Heart left ventricle (tissue), 16 donors: ENCODE measurements around the gene RASSF1. TPM values are rescaled to one million over a fixed set of nuclear protein-coding genes. Genes with fewer than 3 reads are reported as not detected.

ENCODE experiments used
- ATAC-seq, 4 donors: fragments of 200-7000 bp; cut with Tn5 transposase; one replicate each; pipeline ENCODE4 v1.9.1; 2020 to 2022; ENCODE audit warnings: moderate library complexity in 4 of 4, mild to moderate bottlenecking in 3 of 4, moderate number of reproducible peaks in 1 of 4
- DNase-seq, 5 donors: peaks; one replicate each; pipeline ENCODE4 v3.0.0-alpha.2; 2020
- H3K27ac ChIP-seq, 12 donors: fragments of 200-600 bp; sonication (generic) in 4 of 12; one replicate each; pipeline versions ENCODE4 v1.5.0 to v1.8.0; 2016 to 2022; ENCODE audit warnings: mild to moderate bottlenecking in 2 of 12
- H3K27me3 ChIP-seq, 9 donors: fragments of 200-600 bp; sonication (generic) in 2 of 9; one replicate each; pipeline versions ENCODE4 v1.5.1 to v1.8.0; 2016 to 2022; ENCODE audit warnings: mild to moderate bottlenecking in 3 of 9
- H3K36me3 ChIP-seq, 9 donors: fragments of 200-600 bp; sonication (generic) in 2 of 9; one replicate each; pipeline versions ENCODE4 v1.5.0 to v1.8.0; 2018 to 2022; ENCODE audit warnings: mild to moderate bottlenecking in 2 of 9
- H3K4me1 ChIP-seq, 12 donors: fragments of 200-600 bp; sonication (generic) in 4 of 12; one replicate each; pipeline versions ENCODE4 v1.5.0 to v1.8.0; 2016 to 2022; ENCODE audit warnings: mild to moderate bottlenecking in 3 of 12
- H3K4me3 ChIP-seq, 12 donors: fragments of 200-600 bp; sonication (generic) in 4 of 12; one replicate each; pipeline versions ENCODE4 v1.5.0 to v1.8.0; 2017 to 2022; ENCODE audit warnings: mild to moderate bottlenecking in 9 of 12, moderate library complexity in 4 of 12
- H3K9me3 ChIP-seq, 12 donors: fragments of 200-600 bp; sonication (generic) in 4 of 12; one replicate each; pipeline versions ENCODE4 v1.5.0 to v1.8.0; 2016 to 2022; ENCODE audit warnings: mild to moderate bottlenecking in 1 of 12
- POLR2A ChIP-seq, 2 donors: fragments of 450-650 bp; IDR thresholded peaks; one replicate each; pipeline ENCODE4 v1.6.1; 2017; ENCODE audit warnings: antibody characterized with exemption in 2 of 2, mild to moderate bottlenecking in 2 of 2, moderate library complexity in 2 of 2
- WGBS, 4 donors: extraction: QIAGEN DNeasy Blood & Tissue Kit in 2 of 4; methylation state at CpG; one replicate each; pipeline versions ENCODE4 v1.1.5 to v1.1.7; 2013 to 2018; 5-methylcytosine and 5-hydroxymethylcytosine counted together
- intact Hi-C, 10 donors: fragments of 100-400 bp; cut with DNase I; formaldehyde crosslinking; loops; one replicate each; pipeline versions ENCODE4 v1.11.1 to v1.14.2; 2022
- polyA plus RNA-seq, 2 donors: library from polyadenylated mRNA; stranded (reverse); fragments of 200-250 nt; gene quantifications; one replicate each; pipeline ENCODE4 v1.2.3, GENCODE V29; 2013
- total RNA-seq, 9 donors: library from RNA; depleted of rRNA in 2 of 9; stranded (reverse); fragments of >200 nt in 2 of 9; fragmentation: NEBNext Ultra II Directional in 3 of 9; extraction: Animal tissue kit (Norgen Biotek cat#: 25700) in 3 of 9; gene quantifications; one replicate each; pipeline versions ENCODE4 v1.1.0 to v1.2.4, GENCODE V29; 2016 to 2023
- TF ChIP-seq, protein P1 (sequence below), 12 donors: fragments of 200-600 bp; sonication (generic) in 4 of 12; IDR thresholded peaks; one replicate each; pipeline versions ENCODE4 v1.5.0 to v1.8.0; 2018 to 2022; ENCODE audit warnings: antibody characterized with exemption in 12 of 12, mild to moderate bottlenecking in 5 of 12
- donor health status: ischemic (EF 13 %, LVEDD 7.1; RV severe dilation, severe dysfunction).
- donor health status: healthy with polysubstance abuse.
- donor health status: DM: no; HTN: yes; CAD: no.
- donor health status: DM: no; HTN: no; CAD: no.
- donor health status: ischemic (EF 25% LVEDD 6.9; RV normal size, moderate dysfunction).
- donor health status: ischemic (EF 25% LVEDD 5.7; RV mildly dilated, moderate dysfunction).
- donor health status: healthy.
- donor health status: DM: yes; HTN: yes; CAD: no.
- donor health status: ischemic (EF 35%, LVEDD 5.7; RV mildly dilated, moderate dysfunction).
- donor health status: nonischemic (EF 11% LVEDD 7.7; RV severe dilation, severe dysfunction).
- donor health status: DM: yes; HTN: yes; CAD: no.
- donor health status: PGD.
- donor health status: ischemic (EF 29% LVEDD 5.4; RV normal size, mild dysfunction).
- donor health status: nonischemic (EF 23%, LVEDD 6.1; RV moderate dilation, normal function).

Gene RASSF1
- total and polyA plus RNA-seq, 11 donors = 7.9 to 58.6 (median 14.2) TPM

DNA sequence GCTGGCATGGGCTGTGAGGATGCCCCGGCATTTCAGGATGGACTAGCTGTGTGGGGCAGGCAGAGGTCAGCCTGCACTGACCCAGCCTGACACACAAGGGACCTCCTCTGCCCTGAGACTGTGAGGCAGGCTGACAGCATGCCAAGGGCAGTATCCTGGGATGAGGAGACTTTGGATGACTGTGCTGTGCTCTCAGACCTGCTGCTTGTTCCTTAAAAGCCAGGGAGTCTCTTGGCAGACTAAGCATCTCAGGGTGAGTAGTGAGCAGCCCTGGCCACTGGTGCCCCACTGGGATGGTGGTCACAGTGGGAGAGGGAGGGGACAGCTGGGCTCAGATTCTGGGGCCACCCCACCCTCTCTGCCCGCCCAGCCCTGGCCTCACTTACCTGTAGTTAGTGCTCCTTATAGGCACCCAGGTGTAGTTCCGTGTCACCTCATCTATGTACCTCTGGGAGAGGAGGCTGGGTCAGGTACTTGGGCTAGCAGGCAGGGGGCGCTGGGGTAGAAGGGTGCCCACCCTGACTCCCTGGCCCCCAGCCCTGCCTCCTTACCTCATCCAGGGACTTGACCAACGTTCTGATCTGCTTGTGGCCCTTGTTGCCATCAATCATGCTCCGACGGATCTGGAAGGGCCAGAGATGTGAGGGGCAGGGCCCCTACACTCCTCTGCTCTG is 34.8 kb upstream of the RASSF1 start:
- Histone ChIP-seq H3K36me3 (no peaks in the 10 kb centered on the region), H3K4me1 (no peaks in the 10 kb centered on the region), H3K4me3 (no peak overlapping the region), H3K27ac (no peak overlapping the region), H3K9me3 (no peaks in the 10 kb centered on the region), H3K27me3 (no peaks in the 10 kb centered on the region)
- WGBS, 4 donors = 72 to 79% (median 74%) methylated on average over 7 of the region's 7 CpGs
- no peak for ATAC-seq
- intact Hi-C loops = no loop called here
- TF ChIP-seq POLR2A (IDR thresholded peaks at IDR 0.05) = no peak
- TF ChIP-seq, protein P1, sequence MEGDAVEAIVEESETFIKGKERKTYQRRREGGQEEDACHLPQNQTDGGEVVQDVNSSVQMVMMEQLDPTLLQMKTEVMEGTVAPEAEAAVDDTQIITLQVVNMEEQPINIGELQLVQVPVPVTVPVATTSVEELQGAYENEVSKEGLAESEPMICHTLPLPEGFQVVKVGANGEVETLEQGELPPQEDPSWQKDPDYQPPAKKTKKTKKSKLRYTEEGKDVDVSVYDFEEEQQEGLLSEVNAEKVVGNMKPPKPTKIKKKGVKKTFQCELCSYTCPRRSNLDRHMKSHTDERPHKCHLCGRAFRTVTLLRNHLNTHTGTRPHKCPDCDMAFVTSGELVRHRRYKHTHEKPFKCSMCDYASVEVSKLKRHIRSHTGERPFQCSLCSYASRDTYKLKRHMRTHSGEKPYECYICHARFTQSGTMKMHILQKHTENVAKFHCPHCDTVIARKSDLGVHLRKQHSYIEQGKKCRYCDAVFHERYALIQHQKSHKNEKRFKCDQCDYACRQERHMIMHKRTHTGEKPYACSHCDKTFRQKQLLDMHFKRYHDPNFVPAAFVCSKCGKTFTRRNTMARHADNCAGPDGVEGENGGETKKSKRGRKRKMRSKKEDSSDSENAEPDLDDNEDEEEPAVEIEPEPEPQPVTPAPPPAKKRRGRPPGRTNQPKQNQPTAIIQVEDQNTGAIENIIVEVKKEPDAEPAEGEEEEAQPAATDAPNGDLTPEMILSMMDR (IDR thresholded peaks at IDR 0.05) = no peak
- DNase-seq = no peak

DNA sequence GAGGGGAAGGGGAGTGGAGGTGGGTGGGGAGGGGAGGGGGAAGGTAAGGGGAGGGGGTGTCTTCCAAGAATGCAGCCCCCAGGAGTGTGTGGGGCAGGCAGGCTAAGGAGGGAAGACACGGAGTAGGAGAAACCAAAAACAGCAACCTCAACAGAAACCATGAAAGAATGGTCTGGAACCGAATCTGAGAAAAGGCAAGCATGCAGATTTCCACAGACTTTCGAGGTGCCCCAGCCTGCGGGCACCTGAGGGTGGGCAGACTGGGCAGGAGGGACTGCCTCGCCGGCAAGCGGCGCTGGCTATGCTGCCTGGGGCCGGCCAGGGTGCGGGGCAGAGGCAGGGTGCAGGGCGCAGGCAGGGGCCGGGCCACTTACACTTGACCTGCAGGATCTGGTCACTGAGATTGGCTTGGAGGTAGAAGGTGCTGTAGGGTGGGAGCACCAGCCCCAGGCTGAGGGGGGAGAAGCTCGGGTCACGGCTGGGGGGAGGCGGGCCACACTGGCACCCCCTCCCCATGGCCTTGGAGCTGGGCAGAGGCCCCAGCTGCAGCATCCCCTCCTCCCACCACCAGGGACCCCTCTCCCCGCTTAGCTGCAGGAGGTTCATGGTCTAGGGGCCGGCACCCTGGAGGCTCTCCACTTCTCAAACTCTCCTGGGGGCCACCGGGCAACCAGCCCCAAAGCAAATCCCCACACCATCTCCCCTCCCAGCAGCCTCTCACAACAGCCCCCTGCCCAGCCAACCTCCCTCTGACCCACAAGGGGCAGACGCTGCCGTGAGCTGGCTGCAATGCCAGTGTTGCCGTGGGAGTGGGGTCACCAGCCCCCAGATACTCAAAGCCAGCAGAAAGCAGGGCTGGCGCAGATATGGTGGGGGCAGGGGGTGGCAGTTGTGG is 34.0 kb upstream of the RASSF1 start:
- intact Hi-C loops = no loop called here
- no peak for ATAC-seq
- TF ChIP-seq, protein P1 (IDR thresholded peaks at IDR 0.05) = no peak
- no peaks in the 10 kb centered on the region for H3K9me3 ChIP-seq
- H3K36me3 ChIP-seq = no peaks in the 10 kb centered on the region
- 82 to 85% (median 83%) methylated on average over 14 to 22 of the region's 22 CpGs for WGBS, 4 donors
- no peak for DNase-seq
- H3K27ac ChIP-seq = no peak overlapping the region
- no peaks in the 10 kb centered on the region for H3K4me1 ChIP-seq
- H3K27me3 ChIP-seq = no peaks in the 10 kb centered on the region
- H3K4me3 ChIP-seq = no peak overlapping the region

DNA sequence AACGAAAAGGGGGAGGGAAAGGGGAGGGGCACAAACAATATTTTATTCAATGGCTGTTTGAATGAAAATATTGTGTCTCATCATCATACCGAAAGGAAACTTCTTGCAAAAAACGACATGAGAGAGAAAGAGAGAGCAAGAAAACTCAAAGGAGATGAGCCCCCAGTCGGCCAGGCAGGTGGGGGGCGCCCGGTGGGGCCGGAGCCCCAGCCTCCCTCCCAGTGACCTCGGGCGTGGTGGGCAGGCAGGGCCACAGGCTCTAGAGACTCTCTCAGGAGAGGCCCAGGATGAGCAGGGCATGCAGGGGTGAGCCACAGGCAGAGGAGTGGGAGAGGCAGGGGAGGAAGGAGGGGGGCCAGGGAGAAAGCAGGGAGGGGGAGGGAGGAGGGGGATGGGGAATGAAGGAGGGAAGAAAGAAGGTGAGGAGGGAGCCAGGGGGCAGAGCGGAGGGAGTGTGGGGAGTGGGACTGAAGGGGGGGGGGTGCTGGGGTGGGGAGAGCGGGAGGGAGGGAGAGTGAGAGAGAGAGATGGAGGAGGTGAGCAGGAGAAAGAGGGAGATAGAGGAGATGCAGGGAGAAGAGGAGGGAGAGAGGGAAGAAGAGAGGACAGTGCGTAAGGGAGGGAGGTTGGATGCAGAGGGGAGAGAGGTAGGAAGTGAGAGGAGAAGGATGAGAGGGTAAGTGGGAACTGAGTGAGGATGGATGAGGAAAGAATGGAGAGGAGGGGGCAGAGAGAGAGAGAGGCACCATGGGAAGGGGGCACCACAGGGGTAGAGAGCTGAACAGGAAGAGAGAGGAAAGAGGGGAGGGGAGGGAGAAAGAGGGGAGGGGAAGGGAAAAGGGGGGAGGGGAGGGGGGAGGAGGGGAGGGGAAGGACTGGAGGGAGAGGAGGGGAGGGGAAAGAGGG is 32.8 kb upstream of the RASSF1 start:
- no peak for DNase-seq
- no peak overlapping the region for H3K27ac ChIP-seq
- 63 to 69% (median 66%) methylated on average over 12 of the region's 12 CpGs for WGBS, 4 donors
- no peak for ATAC-seq
- H3K4me3 ChIP-seq = no peak overlapping the region
- intact Hi-C loops = no loop called here
- no peaks in the 10 kb centered on the region for H3K9me3 ChIP-seq
- no peak for TF ChIP-seq POLR2A (IDR thresholded peaks at IDR 0.05)
- TF ChIP-seq, protein P1 (IDR thresholded peaks at IDR 0.05) = no peak
- no peaks in the 10 kb centered on the region for H3K27me3 ChIP-seq
- H3K36me3 ChIP-seq = no peaks in the 10 kb centered on the region
- no peaks in the 10 kb centered on the region for H3K4me1 ChIP-seq
